IPS-11a (cell line): Measurements from ENCODE around the gene AMN.

Experiments
- H3K4me3 ChIP-seq: one replicate; pipeline ENCODE4 v1.5.1; 2013; ENCODE audit warnings: low read depth, low read length, control low read depth

Gene AMN

GRCh38 chr14:102927346-102927877, 4.9 kb downstream of the AMN start:
- H3K4me3 ChIP-seq = peak overlapping the region; percentile 45

- H3K4me3 ChIP-seq = peak overlapping the region; percentile 45
These were observed 5.5 kb downstream of the AMN start for GRCh38 chr14:102927878-102928411.

DNA sequence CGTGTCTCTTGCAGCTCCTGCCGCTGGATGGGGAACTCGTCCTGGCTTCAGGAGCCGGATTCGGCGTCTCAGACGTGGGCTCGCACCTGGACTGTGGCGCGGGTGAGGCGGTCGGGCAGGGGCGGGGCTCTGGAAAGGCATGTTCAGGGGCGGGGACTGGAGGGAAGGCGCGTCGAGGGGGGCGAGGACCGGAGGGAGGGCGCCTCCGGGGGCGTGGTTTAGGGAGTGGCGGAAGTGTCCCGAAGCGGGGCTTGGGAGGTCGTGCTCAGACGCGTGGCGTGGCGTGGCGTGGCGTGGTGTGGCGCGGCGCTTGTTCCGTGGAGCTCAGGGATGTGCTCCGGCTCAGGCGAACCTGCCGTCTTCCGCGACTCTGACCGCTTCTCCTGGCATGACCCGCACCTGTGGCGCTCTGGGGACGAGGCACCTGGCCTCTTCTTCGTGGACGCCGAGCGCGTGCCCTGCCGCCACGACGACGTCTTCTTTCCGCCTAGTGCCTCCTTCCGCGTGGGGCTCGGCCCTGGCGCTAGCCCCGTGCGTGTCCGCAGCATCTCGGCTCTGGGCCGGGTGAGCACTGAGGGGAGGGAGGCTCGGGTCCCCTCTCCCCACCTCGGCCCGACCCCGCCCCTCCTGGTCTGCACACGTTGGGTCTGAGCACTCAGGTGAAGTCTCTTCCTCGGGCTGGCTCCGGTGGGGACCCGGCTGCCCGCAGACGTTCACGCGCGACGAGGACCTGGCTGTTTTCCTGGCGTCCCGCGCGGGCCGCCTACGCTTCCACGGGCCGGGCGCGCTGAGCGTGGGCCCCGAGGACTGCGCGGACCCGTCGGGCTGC, 6.2 kb downstream of the AMN start:
- peak overlapping the region; percentile 45 for H3K4me3 ChIP-seq

GRCh38 chr14:102929241-102930137, 7.0 kb downstream of the AMN start:
- H3K4me3 ChIP-seq = peak overlapping the region; percentile 45

DNA sequence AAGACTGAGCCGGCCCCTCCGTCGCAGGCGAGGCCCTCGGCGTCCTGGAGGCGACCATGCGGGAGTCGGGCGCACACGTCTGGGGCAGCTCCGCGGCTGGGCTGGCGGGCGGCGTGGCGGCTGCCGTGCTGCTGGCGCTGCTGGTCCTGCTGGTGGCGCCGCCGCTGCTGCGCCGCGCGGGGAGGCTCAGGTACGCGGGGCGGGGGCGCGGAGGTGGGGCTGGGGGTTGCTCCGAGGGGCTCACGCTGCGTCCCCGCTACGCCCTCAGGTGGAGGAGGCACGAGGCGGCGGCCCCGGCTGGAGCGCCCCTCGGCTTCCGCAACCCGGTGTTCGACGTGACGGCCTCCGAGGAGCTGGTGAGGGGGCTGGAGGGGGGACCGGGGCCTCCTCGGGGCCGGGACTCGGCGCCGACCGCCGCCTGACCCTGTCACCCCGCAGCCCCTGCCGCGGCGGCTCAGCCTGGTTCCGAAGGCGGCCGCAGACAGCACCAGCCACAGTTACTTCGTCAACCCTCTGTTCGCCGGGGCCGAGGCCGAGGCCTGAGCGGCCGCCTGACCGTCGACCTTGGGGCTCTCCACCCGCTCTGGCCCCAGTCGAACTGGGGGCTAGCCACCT, 7.8 kb downstream of the AMN start:
- H3K4me3 ChIP-seq = no peak overlapping the region

- H3K4me3 ChIP-seq = no peak overlapping the region
These were observed 8.5 kb downstream of the AMN start for GRCh38 chr14:102930753-102931579.

- no peak overlapping the region for H3K4me3 ChIP-seq
These were observed 9.3 kb downstream of the AMN start for GRCh38 chr14:102931580-102932285.

DNA sequence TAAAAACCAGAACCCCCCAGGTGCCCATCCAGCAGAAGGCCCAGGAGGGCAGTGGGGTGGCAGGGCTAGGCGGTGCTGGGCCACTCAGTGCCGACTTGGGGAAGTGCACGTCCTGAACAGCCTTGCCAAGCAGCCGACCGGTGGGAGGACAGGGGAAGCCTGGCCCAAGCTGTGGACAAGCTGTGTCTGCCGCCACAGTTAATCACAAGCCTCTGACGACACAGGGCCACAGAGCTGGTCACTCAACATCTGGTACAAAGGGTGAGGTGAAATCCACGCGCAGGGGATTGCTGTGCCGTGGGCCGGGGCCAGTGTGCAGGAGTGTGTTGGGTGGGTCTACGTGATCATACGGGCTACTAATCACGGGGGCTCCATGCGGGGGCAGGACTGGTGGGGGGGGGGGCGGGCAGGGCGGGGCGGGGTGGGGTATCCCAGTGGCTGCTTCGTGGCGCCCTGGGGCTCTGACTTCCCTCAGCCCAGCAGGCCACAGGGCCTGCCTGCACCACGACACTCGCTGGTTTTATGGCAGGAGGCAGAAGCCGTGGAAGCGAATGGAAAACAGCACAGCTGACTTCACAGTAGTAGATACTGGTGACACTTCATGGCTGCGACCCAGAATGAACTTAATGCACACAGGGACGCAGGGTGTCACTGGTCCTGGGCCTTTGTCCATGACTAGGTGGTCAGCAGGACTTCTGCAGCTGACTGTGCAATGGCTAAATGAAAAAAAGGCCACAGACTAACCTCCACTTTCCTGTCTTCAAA, 10.2 kb downstream of the AMN start:
- no peak overlapping the region for H3K4me3 ChIP-seq

DNA sequence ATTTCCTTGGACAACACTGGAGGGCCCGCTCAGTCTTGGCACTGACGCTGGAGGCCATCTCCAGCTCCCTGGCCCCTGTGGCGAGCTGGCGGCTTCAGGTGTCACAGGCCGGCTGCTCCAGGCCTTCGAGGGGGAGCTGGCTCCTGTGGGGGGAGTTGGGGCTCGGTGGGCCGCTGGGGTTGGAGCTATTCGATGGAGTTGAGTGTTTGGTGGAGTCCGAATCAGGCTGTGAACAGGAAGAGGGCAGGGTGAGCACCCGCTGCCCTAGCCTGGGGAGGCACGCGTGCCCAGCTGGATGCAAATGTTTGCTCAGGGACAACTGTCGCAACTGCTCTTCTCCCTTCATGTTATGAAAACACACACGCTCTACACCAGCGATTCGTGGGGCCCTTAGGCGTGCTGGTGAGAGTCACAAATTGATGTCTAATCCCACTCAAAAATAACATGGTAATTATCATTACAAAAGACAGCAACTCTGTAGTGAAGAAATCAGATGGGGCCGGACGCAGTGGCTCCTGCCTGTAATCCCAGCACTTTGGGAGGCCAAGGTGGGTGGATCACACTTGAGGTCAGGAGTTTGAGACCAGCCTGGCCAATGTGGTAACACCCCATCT, 11.3 kb downstream of the AMN start:
- H3K4me3 ChIP-seq = no peak overlapping the region

GRCh38 chr14:102935756-102936155, 13.3 kb downstream of the AMN start:
- no peak overlapping the region for H3K4me3 ChIP-seq

GRCh38 chr14:102937331-102938175, 15.1 kb downstream of the AMN start:
- no peak overlapping the region for H3K4me3 ChIP-seq

DNA sequence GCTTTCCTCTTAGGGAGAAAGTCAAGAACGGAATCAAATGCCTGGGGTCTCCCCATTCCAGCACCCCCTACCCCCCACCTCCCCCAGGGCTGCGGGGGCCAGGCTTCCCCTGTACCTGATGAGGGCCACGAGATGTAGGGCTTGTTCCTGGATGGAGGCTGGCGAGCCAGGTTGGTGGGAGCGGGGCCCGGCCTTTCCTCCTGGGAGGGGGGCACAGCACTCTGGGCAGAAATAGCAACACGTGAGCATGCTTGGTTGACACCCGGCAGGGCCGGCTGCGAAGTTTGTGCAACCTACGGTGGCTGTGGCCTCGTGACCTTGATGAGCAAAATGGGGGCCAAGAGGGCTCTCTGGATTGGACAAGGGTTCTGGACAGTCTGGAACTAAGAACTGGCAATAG, 15.7 kb downstream of the AMN start:
- no peak overlapping the region for H3K4me3 ChIP-seq

GRCh38 chr14:102939329-102939728, 16.9 kb downstream of the AMN start:
- H3K4me3 ChIP-seq = no peak overlapping the region

DNA sequence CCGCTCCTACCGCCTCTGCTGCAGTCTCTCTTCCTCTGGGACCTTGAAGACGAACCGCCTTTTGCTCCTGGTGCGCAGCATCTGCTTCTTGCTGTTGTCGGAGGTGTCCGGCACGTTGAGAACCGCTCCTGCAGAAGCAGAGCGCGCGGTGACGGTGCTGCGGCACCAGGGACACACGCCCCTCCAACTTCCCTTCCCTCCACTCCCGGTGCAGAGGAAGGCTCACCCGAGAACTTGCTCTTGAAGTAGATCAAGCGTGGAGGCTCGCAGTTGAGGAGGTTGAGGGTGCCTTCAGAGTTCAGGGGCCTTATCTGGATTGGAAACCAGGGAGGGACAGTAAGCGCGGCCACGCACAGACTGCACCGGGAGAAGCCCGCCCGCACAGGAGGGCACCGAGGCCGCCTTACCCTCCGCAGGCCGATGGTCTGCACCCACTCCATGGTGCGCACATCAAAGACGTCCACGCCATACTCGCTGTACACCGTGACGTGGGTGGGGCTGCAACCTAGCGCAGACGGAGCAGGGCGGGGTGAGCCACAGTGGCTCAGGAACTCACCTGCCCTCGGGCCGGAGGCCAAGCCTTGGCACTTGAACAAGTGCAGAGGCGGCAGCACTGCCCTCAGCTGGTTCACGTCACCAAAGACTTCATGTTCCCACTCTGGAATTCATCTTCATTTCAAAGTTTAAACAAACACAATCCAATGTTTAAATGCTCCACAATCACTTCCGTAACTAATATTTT, 17.5 kb downstream of the AMN start:
- no peak overlapping the region for H3K4me3 ChIP-seq

DNA sequence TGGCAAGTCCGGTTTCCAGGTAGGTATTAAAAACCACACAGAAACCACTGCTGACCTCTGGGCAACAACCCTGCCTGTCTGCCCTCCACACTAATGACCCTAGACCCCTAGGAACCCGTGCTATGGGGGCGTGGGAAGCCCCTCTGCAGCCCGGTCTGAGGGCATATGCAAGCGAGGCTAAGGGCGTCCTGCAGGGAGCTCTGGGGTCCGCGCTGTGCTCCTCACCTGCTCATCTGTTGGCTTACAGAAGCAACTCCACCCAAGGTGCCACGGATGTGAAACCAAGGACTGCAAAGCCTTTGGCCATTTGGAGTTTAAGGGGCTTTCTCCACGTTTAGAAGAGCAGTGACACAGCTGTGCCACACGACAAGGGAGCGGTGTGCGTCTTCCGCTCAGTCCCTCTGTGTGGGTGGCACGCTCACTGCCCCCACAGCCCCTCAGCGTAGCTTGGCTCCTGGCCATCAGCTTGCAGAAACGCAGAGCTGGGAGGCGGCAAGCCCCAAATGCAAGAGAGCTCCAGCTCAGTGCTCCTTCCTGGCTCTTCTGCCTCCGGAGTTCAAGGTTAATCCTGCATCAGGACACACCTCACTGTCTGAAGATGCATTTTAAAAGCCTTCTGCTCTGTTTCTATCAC, 18.4 kb downstream of the AMN start:
- no peak overlapping the region for H3K4me3 ChIP-seq

DNA sequence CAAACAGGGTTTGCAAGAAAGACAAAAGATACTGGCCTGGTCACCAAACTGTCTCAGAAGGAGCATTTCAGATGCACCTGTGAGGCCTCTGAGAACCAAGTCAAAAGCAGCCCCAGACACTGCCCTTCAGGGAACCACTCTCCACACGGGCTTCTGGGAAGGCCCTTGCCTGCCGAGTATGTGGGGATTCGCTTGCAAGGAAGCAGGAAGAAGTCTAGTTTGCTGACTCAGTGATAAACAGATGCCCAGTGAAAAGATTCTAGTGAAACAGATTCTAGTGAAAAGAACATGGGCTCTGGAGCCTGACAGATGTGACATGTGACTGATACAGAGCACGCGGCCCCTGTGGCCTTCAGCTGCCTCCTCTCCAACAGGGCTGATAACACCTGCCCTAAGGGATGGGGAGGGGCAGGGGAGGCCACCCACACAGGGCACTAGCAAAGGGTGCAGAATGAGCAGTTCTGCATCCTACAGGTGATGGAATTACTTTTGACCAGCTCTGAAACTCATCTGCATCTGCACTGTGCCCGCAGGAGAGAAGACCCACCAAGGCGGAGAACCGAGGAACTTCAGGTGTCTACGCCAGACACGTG, 19.1 kb downstream of the AMN start:
- no peak overlapping the region for H3K4me3 ChIP-seq
